Measurements from ENCODE around the gene ZC2HC1C.
A peak's percentile ranks its signal among the peaks of the same experiment; 100 is the strongest.
"Not testable (repeated sequence)": the region's sequence is repeated elsewhere in the genome, so short reads cannot be mapped to it uniquely, and the experiment has no call there.

The ZC2HC1C gene

GRCh38 chr14:75126121-75126544 is 56.7 kb downstream of the ZC2HC1C start:
- no peaks in the 10 kb centered on the region for H3K27me3 Mint-ChIP-seq
- no peaks in the 10 kb centered on the region for H3K9me3 Mint-ChIP-seq
- no peak for ATAC-seq (replicated peaks)
- peaks cover 11 to 26% of the 10 kb centered on the region in 2 donors for H3K36me3 Mint-ChIP-seq
- H3K4me3 Mint-ChIP-seq: peak overlapping the region; percentile 94
- H3K4me1 Mint-ChIP-seq: peaks cover 25 to 38% of the 10 kb centered on the region in 2 donors
- peak overlapping the region; percentile 99 for H3K27ac Mint-ChIP-seq
- DNase-seq: no peak

- H3K27me3 Mint-ChIP-seq: no peaks in the 10 kb centered on the region
- H3K27ac Mint-ChIP-seq: peak within 1 kb of the TSS; percentile 99
- H3K9me3 Mint-ChIP-seq: no peaks in the 10 kb centered on the region
- H3K4me3 Mint-ChIP-seq: peak within 1 kb of the TSS; percentile 94
- peaks cover 25 to 38% of the 10 kb centered on the region in 2 donors for H3K4me1 Mint-ChIP-seq
- H3K36me3 Mint-ChIP-seq: peaks cover 11 to 20% of the 10 kb centered on the region in 2 donors
- peak; percentile 90 for DNase-seq
- peak; percentile 95 to 96 for ATAC-seq (replicated peaks)
Measured at GRCh38 chr14:75126679-75127473, 57.4 kb downstream of the ZC2HC1C start, which contains the start of gene NEK9. TSS of gene NEK9 (minus strand) at chr14:75127048. CDS start at chr14:75126921, 127 bp downstream.

GRCh38 chr14:75127474-75127820 is 58.0 kb downstream of the ZC2HC1C start:
- not testable (repeated sequence) for H3K27me3 Mint-ChIP-seq; H3K9me3 Mint-ChIP-seq; ATAC-seq (replicated peaks); DNase-seq
- H3K36me3 Mint-ChIP-seq: peaks cover 12 to 20% of the 10 kb centered on the region in 2 donors
- peak overlapping the region; percentile 94 for H3K4me3 Mint-ChIP-seq
- peaks cover 27 to 41% of the 10 kb centered on the region in 2 donors for H3K4me1 Mint-ChIP-seq
- H3K27ac Mint-ChIP-seq: peak overlapping the region; percentile 99

- H3K4me1 Mint-ChIP-seq: peaks cover 30 to 44% of the 10 kb centered on the region in 2 donors
- H3K9me3 Mint-ChIP-seq: no peaks in the 10 kb centered on the region
- H3K36me3 Mint-ChIP-seq: peaks cover 13 to 24% of the 10 kb centered on the region in 2 donors
- peak overlapping the region; percentile 94 for H3K4me3 Mint-ChIP-seq
- DNase-seq: no peak
- no peak for ATAC-seq (replicated peaks)
- no peaks in the 10 kb centered on the region for H3K27me3 Mint-ChIP-seq
- H3K27ac Mint-ChIP-seq: peak overlapping the region; percentile 99
Measured at GRCh38 chr14:75127903-75128595, 58.6 kb downstream of the ZC2HC1C start.

GRCh38 chr14:75128596-75128990 is 59.2 kb downstream of the ZC2HC1C start:
- Mint-ChIP-seq H3K4me3 (peak overlapping the region in 1 of 2 donors; percentile 53), H3K9me3 (no peaks in the 10 kb centered on the region), H3K27me3 (no peaks in the 10 kb centered on the region), H3K4me1 (peaks cover 30 to 44% of the 10 kb centered on the region in 2 donors), H3K27ac (no peak overlapping the region), H3K36me3 (peaks cover 17 to 27% of the 10 kb centered on the region in 2 donors)
- ATAC-seq (replicated peaks): no peak
- DNase-seq: no peak
